ENCODE measurements around the gene UAP1L1. TPM values are rescaled to one million over a fixed set of nuclear protein-coding genes. Genes with fewer than 3 reads are reported as not detected.

UAP1L1 gene
- total RNA-seq, 2 experiments from 2014 or later = 20.2 to 21.9 TPM

Other genes starting within 250 kb of the UAP1L1 start
- 1 to 10 TPM; 8.7 TPM for gene AJM1, start 235.0 kb upstream of the UAP1L1 start, total RNA-seq
- 10 to 100 TPM; 82.3 to 85.4 TPM for gene PHPT1, start 228.1 kb upstream of the UAP1L1 start, total RNA-seq
- 10 to 100 TPM; 12.5 to 13.6 TPM for gene MAMDC4, start 225.2 kb upstream of the UAP1L1 start, total RNA-seq
- 100 to 1,000 TPM; 301 to 316 TPM for gene EDF1, start 211.2 kb upstream of the UAP1L1 start, total RNA-seq
- 10 to 100 TPM; 43.6 to 45.7 TPM for gene TRAF2, start 191.0 kb upstream of the UAP1L1 start, total RNA-seq
- 100 to 1,000 TPM; 118 to 119 TPM for gene FBXW5, start 132.8 kb upstream of the UAP1L1 start, total RNA-seq
- 1 to 10 TPM; 1.5 to 3.2 TPM for gene C8G, start 132.3 kb upstream of the UAP1L1 start, total RNA-seq
- 1 to 10 TPM; 2.5 to 2.9 TPM for gene LCN12, start 125.2 kb upstream of the UAP1L1 start, total RNA-seq
- gene PTGDS, start 100.0 kb upstream of the UAP1L1 start, total RNA-seq = 10 to 100 TPM; 44.2 to 45.4 TPM
- gene LCNL1, start 94.5 kb upstream of the UAP1L1 start, total RNA-seq = 1 to 10 TPM in 1 of 2 experiments, under 1 TPM in 1; 0.98 to 1.0 TPM
- 10 to 100 TPM; 64.4 to 68.5 TPM for gene PAXX, start 85.1 kb upstream of the UAP1L1 start, total RNA-seq
- gene CLIC3, start 80.9 kb upstream of the UAP1L1 start, total RNA-seq = 1 to 10 TPM; 3.7 to 4.9 TPM
- gene ABCA2, start 49.3 kb upstream of the UAP1L1 start, total RNA-seq = 10 to 100 TPM; 55.5 to 65.9 TPM
- 10 to 100 TPM in 1 of 2 experiments, 1 to 10 TPM in 1; 9.9 to 10.4 TPM for gene FUT7, start 45.4 kb upstream of the UAP1L1 start, total RNA-seq
- 10 to 100 TPM; 82.8 to 89.2 TPM for gene NPDC1, start 31.3 kb upstream of the UAP1L1 start, total RNA-seq
- gene ENTPD2, start 23.5 kb upstream of the UAP1L1 start, total RNA-seq = under 1 TPM; 0.15 to 0.40 TPM
- gene SAPCD2, start 7.0 kb upstream of the UAP1L1 start, total RNA-seq = 10 to 100 TPM; 26.8 to 27.0 TPM
- gene MAN1B1, start 9.5 kb downstream of the UAP1L1 start, total RNA-seq = 10 to 100 TPM; 51.4 to 51.9 TPM
- gene DPP7, start 37.2 kb downstream of the UAP1L1 start, total RNA-seq = 100 to 1,000 TPM; 253 to 257 TPM
- under 1 TPM; 0.40 to 0.43 TPM for gene GRIN1, start 61.6 kb downstream of the UAP1L1 start, total RNA-seq
- gene LRRC26, start 92.5 kb downstream of the UAP1L1 start, total RNA-seq = not detected
- not detected for gene TMEM210, start 94.5 kb downstream of the UAP1L1 start, total RNA-seq
- gene ANAPC2, start 111.0 kb downstream of the UAP1L1 start, total RNA-seq = 10 to 100 TPM; 53.3 to 57.8 TPM
- 10 to 100 TPM; 70.0 to 76.3 TPM for gene SSNA1, start 111.2 kb downstream of the UAP1L1 start, total RNA-seq
- gene TPRN, start 123.2 kb downstream of the UAP1L1 start, total RNA-seq = 1 to 10 TPM; 8.5 to 9.4 TPM
- 10 to 100 TPM; 28.9 to 29.2 TPM for gene TMEM203, start 128.1 kb downstream of the UAP1L1 start, total RNA-seq
- 10 to 100 TPM; 27.7 to 30.0 TPM for gene NDOR1, start 128.2 kb downstream of the UAP1L1 start, total RNA-seq
- gene RNF208, start 144.7 kb downstream of the UAP1L1 start, total RNA-seq = 1 to 10 TPM; 2.2 to 2.5 TPM
- gene CYSRT1, start 147.7 kb downstream of the UAP1L1 start, total RNA-seq = under 1 TPM; 0.86 to 0.93 TPM
- gene RNF224, start 150.0 kb downstream of the UAP1L1 start, total RNA-seq = under 1 TPM in 1 of 2 experiments, not detected in 1; 0.20 TPM
- gene SLC34A3, start 153.4 kb downstream of the UAP1L1 start, total RNA-seq = not detected
- gene TUBB4B, start 163.8 kb downstream of the UAP1L1 start, total RNA-seq = 100 to 1,000 TPM; 314 to 319 TPM
- not detected for gene STPG3, start 173.8 kb downstream of the UAP1L1 start, total RNA-seq
- 10 to 100 TPM; 58.8 to 59.6 TPM for gene NELFB, start 177.8 kb downstream of the UAP1L1 start, total RNA-seq
- 10 to 100 TPM; 22.4 to 23.2 TPM for gene TOR4A, start 200.2 kb downstream of the UAP1L1 start, total RNA-seq
- gene NRARP, start 224.8 kb downstream of the UAP1L1 start, total RNA-seq = under 1 TPM; 0.71 to 0.75 TPM